H1 (cell line): ENCODE data around the gene BLOC1S1. TPM values are rescaled to one million over a fixed set of nuclear protein-coding genes. Genes with fewer than 3 reads are reported as not detected.

Experiments
- CTCF ChIA-PET: fragments of 300-600 bp; sonication (Branson Sonifier 250); formaldehyde crosslinking; loops from one replicate; lab custom pipeline; 2021; ENCODE audit not compliant: partially characterized antibody; lab: Charles Lee
- POLR2A ChIA-PET: fragments of 300-600 bp; sonication (Branson Sonifier 250); formaldehyde crosslinking; loops from one replicate; lab custom pipeline; 2021; ENCODE audit warnings: inconsistent platforms; ENCODE audit not compliant: partially characterized antibody; lab: Charles Lee
- DNase-seq, 2 experiments: peaks; one replicate each; pipeline versions ENCODE4 v3.0.0 to v3.0.0-alpha.2; 2010 to 2022; ENCODE audit warnings: low spot score in 2 of 2, low read depth in 1 of 2, mixed read lengths in 1 of 2
- FAIRE-seq: peaks from 2 replicates; lab custom pipeline; 2011; peaks lifted over from hg19 to GRCh38; lab: Jason Lieb, UNC
- H2AFZ ChIP-seq: 2 replicates; pipeline ENCODE4 v1.8.1; 2012; ENCODE audit warnings: low read length, inconsistent platforms
- H2AK5ac ChIP-seq: 2 replicates; pipeline ENCODE4 v1.6.1; 2013; ENCODE audit warnings: low read depth, low read length
- H2BK120ac ChIP-seq: replicated peaks from 2 replicates; pipeline ENCODE3; 2013; ENCODE audit warnings: low read depth, low read length, inconsistent platforms
- H2BK12ac ChIP-seq: 2 replicates; pipeline ENCODE4 v1.6.1; 2013; ENCODE audit warnings: low read depth, low read length
- H2BK15ac ChIP-seq: 2 replicates; pipeline ENCODE4 v1.6.1; 2013; ENCODE audit warnings: low read length
- H2BK20ac ChIP-seq: 2 replicates; pipeline ENCODE4 v1.6.1; 2013; ENCODE audit warnings: low read length
- H2BK5ac ChIP-seq: 2 replicates; pipeline ENCODE4 v1.6.1; 2013; ENCODE audit warnings: low read depth, low read length
- H3K14ac ChIP-seq: 2 replicates; pipeline ENCODE4 v1.6.1; 2013; ENCODE audit warnings: inconsistent platforms; ENCODE audit not compliant: insufficient read length
- H3K18ac ChIP-seq: 2 replicates; pipeline ENCODE4 v1.6.1; 2013; ENCODE audit warnings: low read length; ENCODE audit errors: extremely low read depth
- H3K23ac ChIP-seq: 2 replicates; pipeline ENCODE4 v1.6.1; 2013; ENCODE audit warnings: inconsistent platforms; ENCODE audit not compliant: insufficient read length
- H3K23me2 ChIP-seq: 2 replicates; pipeline ENCODE4 v1.6.1; 2013; ENCODE audit warnings: low read depth, low read length
- H3K27ac ChIP-seq: 2 replicates; pipeline ENCODE4 v1.6.1; 2011; ENCODE audit warnings: low read depth, low read length, inconsistent platforms
- H3K27me3 ChIP-seq, 4 experiments: replicated peaks in 1 of 4; 1 replicate in 1 of 4; 2 replicates in 3 of 4; pipeline versions ENCODE4 v1.6.1 to v1.8.1; 2011 to 2013; ENCODE audit warnings: low read length in 3 of 4, mild to moderate bottlenecking in 3 of 4, inconsistent platforms in 2 of 4, mixed read lengths in 2 of 4, moderate library complexity in 1 of 4; ENCODE audit not compliant: control insufficient read depth in 3 of 4, insufficient read depth in 3 of 4; ENCODE audit errors: extremely low read depth in 1 of 4
- H3K36me3 ChIP-seq, 4 experiments: 2 replicates each; pipeline versions ENCODE4 v1.6.1 to v1.8.1; 2011 to 2013; ENCODE audit warnings: mild to moderate bottlenecking in 4 of 4, low read length in 3 of 4, moderate library complexity in 2 of 4, control low read depth in 1 of 4, inconsistent platforms in 1 of 4; ENCODE audit not compliant: insufficient read depth in 4 of 4, control insufficient read depth in 2 of 4
- H3K4ac ChIP-seq: replicated peaks from 2 replicates; pipeline ENCODE3; 2013; ENCODE audit warnings: low read length, low read depth, mixed read lengths, inconsistent platforms; ENCODE audit not compliant: insufficient read length
- H3K4me1 ChIP-seq, 4 experiments: replicated peaks in 1 of 4; 1 replicate in 1 of 4; 2 replicates in 3 of 4; pipeline versions ENCODE4 v1.6.1 to v1.8.1; 2011 to 2013; ENCODE audit warnings: low read length in 3 of 4, inconsistent platforms in 2 of 4, mixed read lengths in 1 of 4; ENCODE audit not compliant: insufficient read depth in 4 of 4, control insufficient read depth in 3 of 4
- H3K4me2 ChIP-seq, 2 experiments: 2 replicates each; pipeline versions ENCODE4 v1.6.1 to v1.8.1; 2011 to 2013; ENCODE audit warnings: low read depth in 2 of 2, low read length in 2 of 2, control low read depth in 1 of 2, inconsistent platforms in 1 of 2, mild to moderate bottlenecking in 1 of 2; ENCODE audit not compliant: insufficient read depth in 1 of 2
- H3K4me3 ChIP-seq, 4 experiments: fragments of 200-600, 300-600 bp in 1 of 4; sonication (generic), shearing (Covaris generic), sonication (Bioruptor Twin) in 1 of 4; 2 replicates each; pipeline versions ENCODE4 v1.5.1 to v1.8.1; 2011 to 2016; ENCODE audit warnings: low read length in 4 of 4, low read depth in 3 of 4, control low read depth in 2 of 4, inconsistent platforms in 2 of 4, mild to moderate bottlenecking in 2 of 4, mixed read lengths in 1 of 4, moderate library complexity in 1 of 4; ENCODE audit not compliant: insufficient read depth in 2 of 4; ENCODE audit errors: extremely low read depth in 1 of 4
- H3K56ac ChIP-seq: replicated peaks from 2 replicates; pipeline ENCODE3; 2013; ENCODE audit warnings: low read depth, mild to moderate bottlenecking, mixed read lengths, low read length, inconsistent platforms; ENCODE audit not compliant: insufficient read length
- H3K79me1 ChIP-seq: 2 replicates; pipeline ENCODE4 v1.6.1; 2013; ENCODE audit warnings: low read depth, low read length, control low read depth
- H3K79me2 ChIP-seq, 2 experiments: 2 replicates each; pipeline versions ENCODE4 v1.6.1 to v1.8.1; 2012 to 2013; ENCODE audit warnings: low read length in 2 of 2, mild to moderate bottlenecking in 2 of 2, inconsistent platforms in 1 of 2; ENCODE audit not compliant: insufficient read depth in 2 of 2, control insufficient read depth in 1 of 2
- H3K9ac ChIP-seq, 4 experiments: replicated peaks in 1 of 4; 1 replicate in 1 of 4; 2 replicates in 3 of 4; pipeline versions ENCODE4 v1.6.1 to v1.8.1; 2011 to 2013; ENCODE audit warnings: low read depth in 3 of 4, low read length in 3 of 4, control low read depth in 2 of 4, mild to moderate bottlenecking in 2 of 4, moderate library complexity in 2 of 4, inconsistent platforms in 1 of 4; ENCODE audit errors: extremely low read depth in 1 of 4
- H3K9me3 ChIP-seq, 2 experiments: 2 replicates each; pipeline versions ENCODE4 v1.6.1 to v1.8.1; 2012 to 2013; ENCODE audit warnings: mild to moderate bottlenecking in 2 of 2, moderate library complexity in 2 of 2, control low read depth in 1 of 2, inconsistent platforms in 1 of 2, low read depth in 1 of 2, low read length in 1 of 2, mixed read lengths in 1 of 2; ENCODE audit not compliant: insufficient read depth in 2 of 2
- H4K20me1 ChIP-seq, 2 experiments: replicated peaks in 1 of 2; 2 replicates each; pipeline versions ENCODE3 to v1.8.1; 2011 to 2013; ENCODE audit warnings: inconsistent platforms in 2 of 2, low read length in 2 of 2, mild to moderate bottlenecking in 1 of 2; ENCODE audit not compliant: insufficient read depth in 2 of 2, control insufficient read depth in 1 of 2
- H4K5ac ChIP-seq: 2 replicates; pipeline ENCODE4 v1.6.1; 2013; ENCODE audit warnings: low read length, low read depth, mixed read lengths, inconsistent platforms; ENCODE audit not compliant: insufficient read length
- H4K8ac ChIP-seq: 2 replicates; pipeline ENCODE4 v1.8.0; 2013; ENCODE audit warnings: mild to moderate bottlenecking, moderate library complexity, low read length, inconsistent platforms; ENCODE audit not compliant: insufficient read depth; ENCODE audit errors: extremely low read depth
- H4K91ac ChIP-seq: replicated peaks from 2 replicates; pipeline ENCODE3; 2013; ENCODE audit warnings: low read length, mixed read lengths, inconsistent platforms; ENCODE audit not compliant: insufficient read length
- TEAD4 ChIP-seq: IDR thresholded peaks from 2 replicates; pipeline ENCODE4 v1.6.1; 2012; ENCODE audit warnings: low read depth, low read length, inconsistent platforms, mixed read lengths
- WGBS, 2 experiments: shearing (Covaris generic) in 1 of 2; methylation state at CpG; one replicate each; pipeline versions ENCODE4 v1.1.6 to v1.1.7; 2013 to 2015; ENCODE audit warnings: low lambda C conversion rate in 2 of 2, mixed read lengths in 2 of 2, inconsistent platforms in 1 of 2, low coverage in 1 of 2, missing lambda C conversion rate in 1 of 2; ENCODE audit not compliant: insufficient replicate concordance in 2 of 2, insufficient coverage in 1 of 2, insufficient read length in 1 of 2; ENCODE audit errors: extremely low coverage in 1 of 2, missing lambda C conversion rate in 1 of 2; 5-methylcytosine and 5-hydroxymethylcytosine counted together
- polyA plus RNA-seq, 7 experiments: library from polyadenylated mRNA; depleted of rRNA in 3 of 7; stranded (reverse) in 5 of 7; unstranded in 2 of 7; fragments of >200 nt in 5 of 7; fragments of 200-250 nt in 2 of 7; gene quantifications; 1 replicate in 5 of 7; 2 replicates in 1 of 7; 4 replicates in 1 of 7; pipeline versions ENCODE4 v1.2.1 to v1.2.3, GENCODE V29; 2011 to 2013; ENCODE audit warnings: missing spikeins in 2 of 7, mixed read lengths in 2 of 7
- total RNA-seq: library from RNA; stranded (reverse); fragmentation: NEBNext Ultra II Directional; extraction: Animal tissue kit (Norgen Biotek cat#: 25700); gene quantifications from 2 replicates; pipeline ENCODE4 v1.2.1, GENCODE V29; 2021

The BLOC1S1 gene
- total and polyA plus RNA-seq, 2 of the 8 experiments (the other 6 are each of a cell fraction or from before 2014, with no cell fraction given) = 91.1 to 185 TPM

GRCh38 chr12:55693323-55694187, 22.3 kb upstream of the BLOC1S1 start:
- Histone ChIP-seq H3K23me2 (no peaks in the 10 kb centered on the region), H3K56ac (no peak overlapping the region), H2BK120ac (no peak overlapping the region), H3K27me3 (no peaks in the 10 kb centered on the region), H3K4me3 (no peak overlapping the region), H3K79me1 (no peaks in the 10 kb centered on the region; the same call in 1 of the 2 replicates), H3K18ac (no peak overlapping the region), H3K9me3 (no peaks in the 10 kb centered on the region), H4K8ac (no peak overlapping the region; the same call in 1 of the 2 replicates), H3K14ac (no peak overlapping the region), H3K4me1 (no peaks in the 10 kb centered on the region), H2AK5ac (no peak overlapping the region), H4K20me1 (peaks cover 0 to 2% of the 10 kb centered on the region in 2 experiments)
- 94% methylated on average over 6 of the region's 7 CpGs; no CpG with 5 or more reads in 1 of the 2 experiments for WGBS, 2 experiments
- CTCF ChIA-PET = interaction anchor here (0.6 to 5.9 kb wide), 5 partner anchors 10 to 48 kb away, joined by 4 to 36 read pairs (median 5); partner anchors contain the start of gene ITGA7
- DNase-seq = no peak
- no peak for TF ChIP-seq TEAD4
- TF ChIP-seq, all 59 proteins: peak for 0
- H2BK15ac ChIP-seq = no peak overlapping the region
- no peak overlapping the region for H2BK20ac ChIP-seq
- H3K36me3 ChIP-seq = peaks cover 7 to 49% (median 14%) of the 10 kb centered on the region in 4 experiments; a peak in 7 of 8 replicates
- POLR2A ChIA-PET = interaction anchor here (0.8 to 1.3 kb wide), 5 partner anchors 9 to 313 kb away, joined by 3 to 4 read pairs (median 3); a partner anchor contains a TSS
- H4K91ac ChIP-seq = no peak overlapping the region
- no peaks in the 10 kb centered on the region for H3K79me2 ChIP-seq
- no peak overlapping the region for H2BK5ac ChIP-seq
- H4K5ac ChIP-seq = no peak overlapping the region
- FAIRE-seq = no peak
- no peak overlapping the region for H3K4ac ChIP-seq
- H2AFZ ChIP-seq = no peak overlapping the region
- no peak overlapping the region for H2BK12ac ChIP-seq
- H3K9ac ChIP-seq = no peak overlapping the region
- no peak overlapping the region for H3K27ac ChIP-seq
- H3K4me2 ChIP-seq = no peak overlapping the region
- no peak overlapping the region for H3K23ac ChIP-seq
